ENCODE measurements around the gene GCN1. TPM values are rescaled to one million over a fixed set of nuclear protein-coding genes. Genes with fewer than 3 reads are reported as not detected.

Gene GCN1
- total RNA-seq, 6 donors from 2014 or later = 48.1 to 140 (median 69.6) TPM

DNA sequence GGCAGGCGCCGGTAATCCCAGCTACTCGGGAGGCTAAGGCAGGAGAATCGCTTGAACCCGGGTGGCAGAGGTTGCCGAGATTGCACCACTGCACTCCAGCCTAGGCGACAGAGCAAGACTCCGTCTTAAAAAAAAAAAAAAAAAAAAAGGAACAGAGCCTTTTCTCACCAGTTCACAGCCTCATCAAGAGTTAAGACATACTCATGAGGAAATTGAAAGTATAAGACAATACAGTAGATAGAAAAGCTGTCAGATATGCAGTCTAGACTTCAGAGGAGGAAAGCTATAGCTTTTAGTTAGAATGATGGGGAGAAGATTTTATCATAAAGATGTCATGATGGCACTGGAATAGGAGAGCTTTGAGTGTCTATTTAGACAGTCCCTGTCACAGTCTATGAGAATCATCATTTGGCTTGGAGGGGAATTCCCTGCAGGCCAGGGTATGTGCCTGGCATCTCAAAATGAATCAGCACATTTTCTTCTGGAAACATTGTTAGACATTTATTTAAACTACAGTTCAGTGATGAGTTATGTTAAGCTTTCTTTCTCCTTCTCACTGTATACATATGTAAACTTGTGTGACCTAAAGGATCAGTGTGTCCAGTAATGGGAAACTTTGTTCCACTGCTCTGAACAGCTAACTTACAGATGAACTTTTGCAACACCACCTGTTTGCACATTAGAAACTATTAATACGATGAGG is 75.1 kb downstream of the GCN1 start:
- DNase-seq = no peak
- H3K9me3 ChIP-seq = no peaks in the 10 kb centered on the region
- TF ChIP-seq, protein P1, sequence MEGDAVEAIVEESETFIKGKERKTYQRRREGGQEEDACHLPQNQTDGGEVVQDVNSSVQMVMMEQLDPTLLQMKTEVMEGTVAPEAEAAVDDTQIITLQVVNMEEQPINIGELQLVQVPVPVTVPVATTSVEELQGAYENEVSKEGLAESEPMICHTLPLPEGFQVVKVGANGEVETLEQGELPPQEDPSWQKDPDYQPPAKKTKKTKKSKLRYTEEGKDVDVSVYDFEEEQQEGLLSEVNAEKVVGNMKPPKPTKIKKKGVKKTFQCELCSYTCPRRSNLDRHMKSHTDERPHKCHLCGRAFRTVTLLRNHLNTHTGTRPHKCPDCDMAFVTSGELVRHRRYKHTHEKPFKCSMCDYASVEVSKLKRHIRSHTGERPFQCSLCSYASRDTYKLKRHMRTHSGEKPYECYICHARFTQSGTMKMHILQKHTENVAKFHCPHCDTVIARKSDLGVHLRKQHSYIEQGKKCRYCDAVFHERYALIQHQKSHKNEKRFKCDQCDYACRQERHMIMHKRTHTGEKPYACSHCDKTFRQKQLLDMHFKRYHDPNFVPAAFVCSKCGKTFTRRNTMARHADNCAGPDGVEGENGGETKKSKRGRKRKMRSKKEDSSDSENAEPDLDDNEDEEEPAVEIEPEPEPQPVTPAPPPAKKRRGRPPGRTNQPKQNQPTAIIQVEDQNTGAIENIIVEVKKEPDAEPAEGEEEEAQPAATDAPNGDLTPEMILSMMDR (IDR thresholded peaks at IDR 0.05) = no peak
- TF ChIP-seq EP300 (IDR thresholded peaks at IDR 0.05) (no peak), POLR2A (IDR thresholded peaks at IDR 0.05) (no peak), POLR2AphosphoS5 (IDR thresholded peaks at IDR 0.05) (no peak)
- peaks cover 0 to 5% (median under 1%) of the 10 kb centered on the region in 4 donors for H3K36me3 ChIP-seq
- WGBS, 2 donors = 81 to 82% methylated on average over 9 of the region's 9 CpGs
- ATAC-seq (ENCODE audit: low FRiP score in 2 of 2) = no peak
- no peak overlapping the region for H3K4me3 ChIP-seq
- no peak overlapping the region for H3K27ac ChIP-seq
- H3K27me3 ChIP-seq = no peaks in the 10 kb centered on the region
- peaks cover 29 to 37% (median 36%) of the 10 kb centered on the region in 4 donors for H3K4me1 ChIP-seq

DNA sequence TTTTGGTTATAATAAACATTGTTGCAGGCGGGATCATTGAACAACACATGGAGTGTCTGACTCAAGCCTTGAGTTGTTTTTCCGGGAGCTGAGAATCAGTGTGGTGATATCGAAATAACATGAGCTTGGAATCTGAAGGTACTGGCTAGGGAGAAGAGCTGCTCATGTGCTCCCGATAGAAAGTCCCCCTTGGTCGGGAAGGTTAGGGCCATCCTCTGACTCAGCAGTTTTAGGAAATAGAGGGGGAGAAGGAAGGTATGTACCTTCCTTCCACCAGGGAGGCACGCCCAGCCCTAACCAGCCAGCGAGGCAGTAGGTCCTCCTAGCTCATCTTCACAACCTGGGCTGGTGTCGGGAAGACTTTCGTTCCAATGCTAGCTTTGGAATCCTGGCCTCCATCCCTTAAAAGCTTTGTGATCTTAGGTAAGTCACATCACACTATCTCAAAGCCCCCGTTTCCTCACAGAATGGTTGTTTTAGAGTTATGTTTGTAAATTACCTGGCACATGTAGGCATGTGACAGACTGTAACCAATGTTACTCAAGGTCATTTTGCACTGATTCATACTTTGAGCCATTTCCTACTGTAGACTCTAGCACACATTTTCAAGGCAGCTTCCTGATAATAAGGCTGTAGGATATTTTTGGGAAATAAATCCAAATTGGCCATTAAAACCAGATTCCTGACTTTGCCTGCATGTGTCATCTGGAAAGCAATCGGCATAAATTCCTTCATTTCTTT is 76.0 kb downstream of the GCN1 start:
- H3K27ac ChIP-seq = peak overlapping the region in 3 of 4 donors; percentile 2 to 92 (median 42)
- DNase-seq (no peak), ATAC-seq (ENCODE audit: low FRiP score in 2 of 2) (no peak)
- H3K36me3 ChIP-seq = peaks cover 0 to 12% (median 2%) of the 10 kb centered on the region in 4 donors
- 59 to 60% methylated on average over 11 of the region's 11 CpGs for WGBS, 2 donors
- peak overlapping the region in 2 of 4 donors; percentile 73 to 98 for H3K4me3 ChIP-seq
- no peak for TF ChIP-seq EP300 (IDR thresholded peaks at IDR 0.05)
- TF ChIP-seq, protein P1 (IDR thresholded peaks at IDR 0.05) = no peak
- TF ChIP-seq POLR2AphosphoS5 (IDR thresholded peaks at IDR 0.05) = no peak
- TF ChIP-seq POLR2A (IDR thresholded peaks at IDR 0.05) = no peak
- no peaks in the 10 kb centered on the region for H3K27me3 ChIP-seq
- H3K9me3 ChIP-seq = no peaks in the 10 kb centered on the region
- peaks cover 29 to 42% (median 38%) of the 10 kb centered on the region in 4 donors for H3K4me1 ChIP-seq

DNA sequence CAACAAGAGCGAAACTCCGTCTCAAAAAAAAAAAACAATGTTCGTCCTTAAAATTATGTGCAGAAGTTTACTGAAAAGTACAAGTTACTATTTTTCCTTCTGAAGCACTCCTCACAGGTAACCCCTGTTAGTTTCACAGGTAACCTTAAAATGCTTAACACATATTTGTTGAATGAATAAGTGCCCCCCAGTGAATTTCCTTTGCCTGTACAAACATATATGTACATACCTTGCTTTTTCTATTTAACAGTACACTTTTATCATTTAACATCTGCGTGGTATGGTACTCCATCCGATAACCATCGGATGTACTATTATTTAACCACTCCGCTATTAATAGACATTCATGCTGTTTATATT is 76.6 kb downstream of the GCN1 start:
- no peak for DNase-seq
- peaks cover 29 to 42% (median 38%) of the 10 kb centered on the region in 4 donors for H3K4me1 ChIP-seq
- H3K9me3 ChIP-seq = no peaks in the 10 kb centered on the region
- TF ChIP-seq, protein P1 (IDR thresholded peaks at IDR 0.05) = no peak
- no peak for TF ChIP-seq POLR2A (IDR thresholded peaks at IDR 0.05)
- H3K36me3 ChIP-seq = peaks cover 0 to 12% (median 2%) of the 10 kb centered on the region in 4 donors
- H3K4me3 ChIP-seq = peak overlapping the region in 3 of 4 donors; percentile 73 to 98 (median 81)
- no peak for ATAC-seq (ENCODE audit: low FRiP score in 2 of 2)
- H3K27me3 ChIP-seq = no peaks in the 10 kb centered on the region
- H3K27ac ChIP-seq = peak overlapping the region in 3 of 4 donors; percentile 42 to 92 (median 92)
- WGBS, 2 donors = 33 to 34% methylated on average over 7 of the region's 7 CpGs

DNA sequence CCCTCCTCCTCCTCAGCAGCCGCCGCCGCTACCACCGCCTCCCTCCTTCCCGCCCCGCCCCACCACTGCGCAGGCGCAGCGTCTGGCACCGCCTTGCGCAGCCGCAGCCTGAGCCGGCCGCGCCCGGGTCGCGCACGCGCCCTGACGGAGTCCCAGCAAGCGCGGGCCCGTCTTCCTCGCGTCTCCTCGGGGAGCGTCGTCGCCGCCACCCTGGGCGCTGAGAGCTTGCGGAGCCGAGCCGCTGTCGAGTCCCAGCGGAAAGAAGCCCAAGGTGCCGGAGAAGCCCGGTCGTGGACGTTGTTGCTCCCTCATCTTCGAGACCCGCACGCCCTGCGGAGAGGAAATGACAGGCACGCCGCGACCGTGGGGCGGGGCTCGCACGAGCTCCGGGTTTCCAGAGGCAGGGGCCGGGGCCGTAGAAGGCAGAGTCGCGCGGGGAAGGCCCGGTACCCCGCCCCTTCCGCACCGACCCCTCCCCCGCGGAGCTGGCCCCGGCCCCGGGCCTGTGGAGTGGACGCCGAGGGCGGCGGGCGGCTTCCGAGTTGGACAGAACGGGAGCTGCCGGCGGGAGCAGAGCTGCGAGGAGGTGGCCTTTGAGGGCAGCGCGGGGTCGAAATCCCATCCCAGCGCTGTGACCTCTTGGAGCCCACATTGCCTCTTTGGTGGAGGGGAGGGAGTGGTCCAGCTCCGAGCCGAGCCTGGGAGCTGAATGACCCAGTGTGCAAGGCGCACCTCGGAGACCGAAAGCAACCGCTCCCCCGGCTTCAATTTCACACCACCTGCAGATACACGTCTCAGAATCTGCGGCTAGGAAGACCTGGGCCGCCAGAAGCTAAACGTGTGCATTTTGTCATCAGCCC is 77.5 kb downstream of the GCN1 start:
- H3K4me3 ChIP-seq = peak overlapping the region; percentile 73 to 98 (median 84)
- peak; percentile 94 to 96 for ATAC-seq (ENCODE audit: low FRiP score in 2 of 2)
- H3K27ac ChIP-seq = peak overlapping the region; percentile 92
- H3K9me3 ChIP-seq = no peaks in the 10 kb centered on the region
- H3K27me3 ChIP-seq = no peaks in the 10 kb centered on the region
- TF ChIP-seq, protein P1 (IDR thresholded peaks at IDR 0.05) = no peak
- peak; percentile 71 to 84 for TF ChIP-seq POLR2AphosphoS5 (IDR thresholded peaks at IDR 0.05)
- no peak for TF ChIP-seq EP300 (IDR thresholded peaks at IDR 0.05)
- TF ChIP-seq POLR2A (IDR thresholded peaks at IDR 0.05) = peak in 3 of 4 donors; percentile 5 to 95 (median 80)
- DNase-seq = peak; percentile 94 to 100
- 0 to 1% methylated on average over 5 to 65 of the region's 91 CpGs for WGBS, 2 donors
- H3K4me1 ChIP-seq = peaks cover 29 to 49% (median 40%) of the 10 kb centered on the region in 4 donors
- H3K36me3 ChIP-seq = peaks cover 0 to 12% (median 2%) of the 10 kb centered on the region in 4 donors

Data from upper lobe of left lung (tissue), 6 donors.